ENCODE data around the gene KCNAB2.

DNA sequence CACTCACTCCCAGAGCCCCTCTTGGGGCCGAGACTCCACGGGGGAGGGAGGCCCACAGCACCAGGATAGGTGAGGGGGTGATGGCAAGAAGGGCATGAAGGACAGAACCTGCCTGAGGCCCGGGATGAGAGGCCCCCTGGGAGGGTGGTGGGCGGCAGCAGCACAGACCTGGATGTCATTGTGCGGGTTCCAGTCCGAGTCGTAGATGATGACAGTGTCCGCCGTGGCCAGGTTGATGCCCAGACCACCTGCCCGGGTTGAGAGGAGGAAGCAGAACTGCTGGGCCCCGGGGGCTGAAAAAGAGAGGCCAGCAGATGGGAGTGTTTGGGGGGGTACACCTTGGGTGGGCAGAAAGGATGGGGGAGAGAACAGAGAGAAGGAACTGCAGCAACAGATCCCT lies 84.3 kb downstream of the KCNAB2 start:
- TF ChIP-seq, protein P1, sequence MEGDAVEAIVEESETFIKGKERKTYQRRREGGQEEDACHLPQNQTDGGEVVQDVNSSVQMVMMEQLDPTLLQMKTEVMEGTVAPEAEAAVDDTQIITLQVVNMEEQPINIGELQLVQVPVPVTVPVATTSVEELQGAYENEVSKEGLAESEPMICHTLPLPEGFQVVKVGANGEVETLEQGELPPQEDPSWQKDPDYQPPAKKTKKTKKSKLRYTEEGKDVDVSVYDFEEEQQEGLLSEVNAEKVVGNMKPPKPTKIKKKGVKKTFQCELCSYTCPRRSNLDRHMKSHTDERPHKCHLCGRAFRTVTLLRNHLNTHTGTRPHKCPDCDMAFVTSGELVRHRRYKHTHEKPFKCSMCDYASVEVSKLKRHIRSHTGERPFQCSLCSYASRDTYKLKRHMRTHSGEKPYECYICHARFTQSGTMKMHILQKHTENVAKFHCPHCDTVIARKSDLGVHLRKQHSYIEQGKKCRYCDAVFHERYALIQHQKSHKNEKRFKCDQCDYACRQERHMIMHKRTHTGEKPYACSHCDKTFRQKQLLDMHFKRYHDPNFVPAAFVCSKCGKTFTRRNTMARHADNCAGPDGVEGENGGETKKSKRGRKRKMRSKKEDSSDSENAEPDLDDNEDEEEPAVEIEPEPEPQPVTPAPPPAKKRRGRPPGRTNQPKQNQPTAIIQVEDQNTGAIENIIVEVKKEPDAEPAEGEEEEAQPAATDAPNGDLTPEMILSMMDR (IDR thresholded peaks at IDR 0.05; ENCODE audit: insufficient read depth, low read length) = no peak
- no peak for TF ChIP-seq GABPA (IDR thresholded peaks at IDR 0.05; ENCODE audit: low read depth)

Measured in HL-60 (cell line).